Hematopoietic multipotent progenitor cell (in vitro differentiated cells): ENCODE measurements around the gene COMTD1. TPM values are rescaled to one million over a fixed set of nuclear protein-coding genes. Genes with fewer than 3 reads are reported as not detected.
"Not testable (repeated sequence)": the region's sequence is repeated elsewhere in the genome, so short reads cannot be mapped to it uniquely, and the experiment has no call there.

Experiments
- DNase-seq, 3 donors: peaks; one replicate each; pipeline ENCODE4 v3.0.0-alpha.2; 2011 to 2015; ENCODE audit warnings: low read depth in 2 of 3, low spot score in 2 of 3
- total RNA-seq: library from RNA; depleted of rRNA; stranded (reverse); fragments of >200 nt; gene quantifications from one replicate; pipeline ENCODE4 v1.2.3, GENCODE V29; 2012

Gene COMTD1
- total RNA-seq, 1 donor: 7.3 TPM

GRCh38 chr10:75226656-75227055, 9.1 kb downstream of the COMTD1 start:
- DNase-seq: no peak

GRCh38 chr10:75226095-75226494, 9.7 kb downstream of the COMTD1 start:
- no peak for DNase-seq

DNA sequence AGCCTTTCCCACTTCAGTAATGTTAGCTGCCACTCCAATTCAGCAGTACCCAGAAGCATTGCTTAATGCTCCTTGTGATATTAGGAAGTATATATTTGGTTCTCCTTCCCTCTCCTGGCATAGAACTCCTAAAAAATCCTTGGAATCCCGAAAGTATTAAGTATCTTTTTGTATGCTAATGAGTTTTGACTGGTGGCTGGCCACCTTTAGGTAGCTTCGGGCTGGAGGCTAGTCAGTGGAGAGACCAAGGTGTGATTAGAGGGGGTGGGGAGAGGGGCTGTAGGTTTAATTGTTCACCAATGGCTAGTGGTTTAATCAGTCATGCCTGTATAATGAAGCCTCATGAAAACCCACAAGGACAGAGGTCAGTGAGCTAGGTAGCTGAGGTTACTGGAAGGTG, 12.2 kb downstream of the COMTD1 start:
- DNase-seq: no peak

DNA sequence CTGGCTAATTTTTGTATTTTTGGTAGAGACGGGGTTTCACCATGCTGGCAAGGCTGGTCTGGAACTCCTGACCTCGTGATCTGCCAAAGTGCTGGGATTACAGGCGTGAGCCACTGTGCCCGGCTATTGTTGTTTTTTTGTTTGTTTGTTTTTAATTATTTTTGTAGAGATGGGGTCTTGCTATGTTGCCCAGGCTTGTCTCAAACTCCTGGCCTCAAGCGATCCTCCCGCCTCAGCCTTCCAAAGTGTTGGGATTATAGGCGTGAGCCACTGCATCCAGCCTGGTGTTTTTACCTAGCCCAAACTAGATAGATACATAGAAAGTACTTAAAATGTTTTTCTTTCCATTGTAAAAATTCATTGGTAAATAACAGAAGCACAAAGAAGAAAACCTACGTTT, 14.3 kb downstream of the COMTD1 start:
- not testable (repeated sequence) for DNase-seq

DNA sequence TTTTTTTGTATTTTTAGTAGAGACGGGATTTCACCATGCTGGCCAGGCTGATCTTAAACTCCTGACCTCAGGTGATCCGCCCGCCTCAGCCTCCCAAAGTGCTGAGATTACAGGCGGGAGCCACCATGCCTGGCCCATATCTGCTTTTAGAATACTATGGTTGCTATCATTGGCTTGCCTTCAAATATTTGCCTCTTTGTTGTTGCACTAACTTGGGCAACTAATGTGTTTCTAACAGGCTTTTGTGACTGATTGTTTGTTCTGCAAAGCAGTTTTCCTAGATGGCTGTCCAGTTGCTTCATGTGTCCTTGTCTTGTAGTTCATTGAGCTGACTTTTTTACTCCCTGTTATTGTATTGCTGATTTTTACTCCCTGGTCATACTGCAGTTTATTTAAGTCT, 15.5 kb downstream of the COMTD1 start:
- no peak for DNase-seq

DNA sequence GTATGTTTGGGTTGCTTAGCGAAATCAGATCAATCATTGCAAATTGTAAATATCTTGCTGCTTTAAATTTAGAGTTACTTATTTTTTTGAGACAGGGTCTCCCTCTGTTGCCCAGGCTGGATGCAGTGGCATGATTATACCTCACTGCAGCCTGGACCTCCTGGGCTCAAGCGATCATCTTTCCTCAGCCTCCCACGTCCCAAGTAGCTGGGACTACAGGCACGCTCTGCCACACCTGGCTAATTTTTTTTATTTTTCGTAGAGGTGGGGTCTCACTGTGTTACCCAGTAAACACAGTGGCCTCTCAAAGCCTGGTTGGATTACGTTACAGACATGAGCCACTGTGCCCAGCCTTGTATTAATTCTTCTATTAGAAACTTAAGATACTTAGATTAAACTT, 23.4 kb downstream of the COMTD1 start:
- DNase-seq: no peak

DNA sequence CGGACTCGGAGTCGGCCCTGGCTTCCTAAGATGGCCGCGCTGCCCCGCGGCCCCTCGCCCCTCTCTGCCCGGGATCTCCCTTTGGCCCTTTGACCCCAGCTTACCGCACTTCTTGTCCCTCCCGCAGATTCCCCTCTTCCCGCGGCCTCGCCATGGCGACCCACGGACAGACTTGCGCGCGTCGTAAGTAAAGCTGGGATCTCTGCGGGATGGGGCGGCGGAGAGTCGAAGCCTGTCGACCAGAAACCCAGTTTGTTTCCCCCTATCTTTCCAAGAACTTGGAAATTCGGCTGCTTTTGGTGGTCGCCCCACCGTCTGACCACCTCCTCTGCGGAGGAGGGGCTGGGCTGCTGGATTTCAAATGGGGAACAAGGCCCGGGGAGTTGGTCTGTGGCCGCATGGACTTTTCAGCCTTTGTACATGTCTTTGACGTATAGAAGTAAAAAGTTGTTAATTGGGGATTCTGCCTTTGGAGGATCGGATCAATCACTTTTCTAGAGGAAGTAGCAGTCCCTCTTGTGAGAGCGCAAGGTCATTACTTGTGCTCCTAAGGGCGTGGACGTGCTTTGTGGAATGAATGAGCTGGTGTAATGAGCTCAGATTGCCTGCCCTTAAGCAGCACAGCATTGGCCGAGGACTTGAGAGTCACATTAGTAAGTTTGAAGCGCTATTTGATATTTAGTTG, 24.6 kb downstream of the COMTD1 start:
- peak in 2 of 3 donors; percentile 27 to 35 for DNase-seq

- DNase-seq: peak; percentile 93 to 99 (median 94)
Measured at GRCh38 chr10:75210282-75211006, 25.3 kb downstream of the COMTD1 start, which contains the start of gene VDAC2. VDAC2 (plus strand) TSS chr10:75210796; CDS start chr10:75211159, 363 bp downstream.

DNA sequence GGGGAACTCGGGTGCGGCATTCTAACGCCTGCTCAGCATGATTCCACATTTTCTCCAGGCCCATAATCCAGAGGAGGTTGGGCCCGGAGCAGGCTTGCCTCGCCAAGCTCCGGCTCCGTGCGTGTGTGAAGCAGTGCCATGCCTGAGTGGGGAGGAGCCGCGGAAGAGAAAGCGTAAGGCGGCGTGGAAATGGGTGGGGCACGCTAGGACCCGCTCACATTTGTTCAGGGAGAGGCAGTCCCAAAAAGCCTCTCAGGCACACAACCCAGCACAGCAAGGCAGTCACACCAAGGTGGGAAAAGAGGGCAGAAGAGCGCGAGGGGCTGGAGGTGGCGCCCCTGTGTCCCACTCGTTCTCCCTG, 25.9 kb downstream of the COMTD1 start:
- DNase-seq: peak in 2 of 3 donors; percentile 73 to 83

DNA sequence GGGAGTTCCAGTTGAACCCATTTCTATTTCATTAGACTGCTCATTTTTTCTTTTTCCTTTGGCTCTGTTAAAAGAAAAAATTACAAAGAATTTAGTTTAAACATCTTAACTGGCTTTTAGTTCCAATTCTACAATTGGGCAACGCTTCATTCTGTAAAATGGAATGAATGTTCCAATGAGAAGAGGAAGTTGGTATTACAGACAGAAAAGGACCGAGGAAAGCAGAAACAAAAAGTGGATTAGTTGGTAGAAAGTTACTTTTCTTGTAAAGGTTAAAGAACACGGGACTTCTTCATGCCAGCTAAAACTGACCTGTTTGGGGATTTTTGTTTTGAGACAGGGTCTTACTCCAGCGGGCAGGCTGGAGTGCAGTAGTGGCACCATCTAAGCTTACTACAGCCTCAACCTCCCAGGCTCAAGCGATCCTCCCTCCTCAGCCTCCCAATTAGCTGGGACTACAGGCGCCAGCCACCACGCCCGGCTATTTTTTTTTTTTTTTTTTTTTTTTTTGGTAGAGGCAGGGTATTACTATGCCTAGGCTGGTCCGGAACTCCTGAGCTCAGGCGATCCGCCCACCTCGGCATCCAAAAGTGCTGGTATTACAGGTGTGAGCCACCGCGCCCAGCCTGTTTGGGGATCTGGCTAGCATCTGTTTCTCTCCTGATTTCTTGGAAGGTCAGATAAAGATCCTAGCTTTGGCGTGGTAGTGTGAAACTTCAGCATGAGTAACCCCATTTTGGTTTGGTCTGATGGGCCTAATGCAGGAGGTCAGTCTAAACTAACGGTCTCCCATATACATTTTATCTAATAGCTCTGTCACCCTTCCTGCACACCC, 26.5 kb downstream of the COMTD1 start:
- no peak for DNase-seq

GRCh38 chr10:75208181-75208580, 27.6 kb downstream of the COMTD1 start:
- DNase-seq: no peak

DNA sequence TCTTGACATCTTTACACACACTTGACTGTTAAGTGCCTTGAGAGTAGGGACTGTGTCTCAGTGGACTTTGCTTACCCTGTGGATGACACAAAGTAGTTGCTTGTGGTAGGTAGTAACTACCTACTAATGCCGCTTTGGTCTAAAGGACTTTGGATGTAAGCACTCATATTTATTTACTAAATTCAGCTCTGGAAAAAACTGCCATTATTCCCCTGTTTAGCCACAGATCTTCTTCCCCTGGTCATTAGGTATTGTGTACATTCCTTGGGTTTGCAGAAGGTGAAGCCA, 28.0 kb downstream of the COMTD1 start:
- no peak for DNase-seq

DNA sequence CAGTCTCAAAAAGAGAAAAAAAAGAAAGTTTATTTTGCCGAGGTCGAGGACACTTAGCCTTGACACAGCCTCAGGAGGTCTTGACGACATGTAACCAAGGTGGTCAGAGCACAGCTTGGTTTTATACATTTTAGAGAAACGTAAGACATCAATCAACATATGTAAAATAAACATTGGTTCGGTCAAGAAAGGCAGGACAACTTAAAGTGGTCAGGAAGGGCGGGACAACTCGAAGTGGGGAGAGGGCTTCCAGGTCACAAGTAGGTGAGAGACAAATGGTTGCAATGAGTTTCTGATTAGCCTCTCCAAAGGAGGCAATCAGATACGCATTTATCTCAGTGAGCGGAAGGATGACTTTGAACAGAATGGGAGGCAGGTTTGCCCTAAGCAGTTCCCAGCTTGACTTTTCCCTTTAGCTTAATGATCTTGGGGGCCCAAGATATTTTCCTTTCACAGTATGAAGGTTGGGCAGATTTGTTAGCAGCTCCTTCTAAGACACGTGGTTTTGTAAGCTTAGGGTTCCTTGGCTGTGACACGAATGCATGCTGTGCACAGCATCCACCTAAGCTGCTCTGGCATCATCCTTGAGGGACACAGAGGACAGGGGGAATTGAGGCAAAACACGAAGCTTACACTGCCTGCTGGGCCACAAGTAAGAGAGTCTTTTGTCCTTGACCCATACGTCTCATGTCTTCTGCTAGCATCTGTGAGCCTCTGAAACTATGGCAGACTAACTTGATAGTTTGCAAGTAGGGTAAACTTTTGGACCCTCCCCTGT, 28.5 kb downstream of the COMTD1 start:
- DNase-seq: no peak

DNA sequence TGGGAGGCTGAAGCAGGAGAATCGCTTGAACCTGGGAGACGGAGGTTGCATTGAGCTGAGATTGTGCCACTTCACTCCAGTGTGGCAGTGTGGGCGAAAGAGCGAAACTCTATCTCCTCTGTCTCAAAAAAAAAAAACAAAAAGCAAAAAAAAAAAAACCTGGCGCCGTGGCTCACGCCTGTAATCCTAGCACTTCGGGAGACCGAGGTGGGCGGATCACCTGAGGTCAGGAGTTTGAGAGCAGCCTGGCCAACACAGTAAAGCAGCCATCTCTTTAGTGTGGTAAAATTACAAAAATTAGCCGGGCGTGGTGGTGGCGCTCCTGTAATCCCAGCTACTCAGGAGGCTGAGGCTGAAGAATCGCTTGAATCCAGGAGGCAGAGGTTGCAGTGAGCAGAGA, 29.1 kb downstream of the COMTD1 start:
- not testable (repeated sequence) for DNase-seq

DNA sequence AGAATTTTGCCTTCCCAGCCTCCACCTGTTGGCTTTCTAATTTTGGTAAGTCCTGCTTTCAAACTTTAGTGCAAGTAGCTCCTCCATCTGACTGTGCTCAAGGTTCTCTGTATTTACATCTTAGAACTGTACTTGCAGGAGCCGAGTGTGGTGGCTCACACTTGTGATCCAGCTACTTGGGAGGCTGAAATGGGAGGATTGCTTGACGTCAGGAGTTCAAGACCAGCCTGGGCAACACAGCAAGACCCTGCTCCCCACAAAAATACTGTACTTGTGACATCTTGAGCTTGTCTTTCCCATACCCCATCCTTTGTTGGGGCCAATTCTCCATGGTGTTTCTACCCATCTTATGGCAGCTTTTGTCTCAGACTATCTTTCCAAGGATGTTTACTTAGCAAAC, 29.8 kb downstream of the COMTD1 start:
- DNase-seq: no peak

DNA sequence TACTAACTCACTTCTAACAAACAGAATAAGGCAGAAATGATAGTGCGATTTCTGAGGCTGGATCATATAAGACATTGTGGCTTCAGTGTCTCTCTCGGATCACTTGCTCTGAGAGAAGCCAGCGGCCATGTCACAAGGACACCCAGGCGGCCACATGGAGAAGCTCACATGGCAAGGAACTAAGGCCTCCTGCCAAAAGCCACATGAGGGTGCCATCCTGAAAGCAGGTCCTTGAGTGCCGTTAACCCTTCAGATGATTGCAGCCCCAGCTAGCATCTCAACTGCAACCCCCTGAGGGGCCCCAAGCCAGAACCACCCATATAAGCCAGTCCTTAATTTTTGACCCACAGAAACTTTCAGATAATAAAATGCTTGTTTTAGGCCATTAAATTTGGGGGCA, 32.0 kb downstream of the COMTD1 start:
- DNase-seq: no peak

GRCh38 chr10:75203046-75203620, 32.6 kb downstream of the COMTD1 start:
- not testable (repeated sequence) for DNase-seq

DNA sequence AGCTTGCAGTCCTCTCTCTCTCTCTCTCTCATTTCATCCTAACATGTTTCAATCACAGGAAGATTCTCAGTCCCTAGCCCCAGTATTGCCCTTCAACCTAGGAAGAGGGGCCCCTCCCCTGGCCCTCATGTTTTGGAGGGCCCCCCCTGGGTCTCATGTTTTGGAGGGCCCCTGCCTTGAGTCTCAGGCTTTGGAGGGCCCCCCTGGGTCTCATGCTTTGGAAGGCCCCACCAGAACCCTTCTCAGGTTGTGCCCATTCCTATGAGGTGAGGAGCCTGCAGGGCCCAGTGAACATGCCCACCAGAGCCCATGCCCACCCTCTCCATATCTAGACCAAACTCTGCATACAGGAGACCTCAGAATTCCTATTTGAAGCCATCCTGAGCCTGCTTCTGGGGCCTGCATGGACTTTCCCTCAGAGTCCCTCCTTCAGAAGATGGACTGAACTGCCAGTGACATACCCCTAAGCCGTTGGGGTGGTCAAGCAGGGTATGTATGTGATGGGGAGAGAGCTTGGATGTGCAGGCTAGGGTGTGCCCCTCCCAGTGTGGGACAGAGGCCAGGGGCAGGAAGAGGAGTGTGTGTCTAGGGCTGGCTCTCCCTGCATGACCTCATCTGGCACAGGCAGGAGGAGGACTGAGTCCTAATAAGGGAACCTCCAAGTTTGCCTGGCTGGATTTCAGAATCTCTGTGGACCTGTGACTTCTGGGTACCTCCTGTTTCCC, 33.3 kb downstream of the COMTD1 start:
- no peak for DNase-seq

GRCh38 chr10:75201793-75202307, 33.9 kb downstream of the COMTD1 start:
- no peak for DNase-seq

GRCh38 chr10:75199949-75200348, 35.8 kb downstream of the COMTD1 start:
- DNase-seq: not testable (repeated sequence)
